Measurements from ENCODE around the gene PRKCH.

GRCh38 chr14:61559641-61560201, 238.3 kb downstream of the PRKCH start:
- TF ChIP-seq, protein P1, sequence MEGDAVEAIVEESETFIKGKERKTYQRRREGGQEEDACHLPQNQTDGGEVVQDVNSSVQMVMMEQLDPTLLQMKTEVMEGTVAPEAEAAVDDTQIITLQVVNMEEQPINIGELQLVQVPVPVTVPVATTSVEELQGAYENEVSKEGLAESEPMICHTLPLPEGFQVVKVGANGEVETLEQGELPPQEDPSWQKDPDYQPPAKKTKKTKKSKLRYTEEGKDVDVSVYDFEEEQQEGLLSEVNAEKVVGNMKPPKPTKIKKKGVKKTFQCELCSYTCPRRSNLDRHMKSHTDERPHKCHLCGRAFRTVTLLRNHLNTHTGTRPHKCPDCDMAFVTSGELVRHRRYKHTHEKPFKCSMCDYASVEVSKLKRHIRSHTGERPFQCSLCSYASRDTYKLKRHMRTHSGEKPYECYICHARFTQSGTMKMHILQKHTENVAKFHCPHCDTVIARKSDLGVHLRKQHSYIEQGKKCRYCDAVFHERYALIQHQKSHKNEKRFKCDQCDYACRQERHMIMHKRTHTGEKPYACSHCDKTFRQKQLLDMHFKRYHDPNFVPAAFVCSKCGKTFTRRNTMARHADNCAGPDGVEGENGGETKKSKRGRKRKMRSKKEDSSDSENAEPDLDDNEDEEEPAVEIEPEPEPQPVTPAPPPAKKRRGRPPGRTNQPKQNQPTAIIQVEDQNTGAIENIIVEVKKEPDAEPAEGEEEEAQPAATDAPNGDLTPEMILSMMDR (IDR thresholded peaks at IDR 0.05) = no peak
- TF ChIP-seq POLR2A (IDR thresholded peaks at IDR 0.05) = no peak
- no peak for TF ChIP-seq POLR2AphosphoS5 (IDR thresholded peaks at IDR 0.05; ENCODE audit: insufficient read depth in 1 of 2, low read depth in 1 of 2)
